C1 segment of cervical spinal cord (tissue), 14 donors: ENCODE data around the gene ITGB5.

ENCODE experiments used
- DNase-seq, 14 donors: peaks; one replicate each; lab custom pipeline; 2025; lab: John Stamatoyannopoulos, UW

ITGB5 gene

DNA sequence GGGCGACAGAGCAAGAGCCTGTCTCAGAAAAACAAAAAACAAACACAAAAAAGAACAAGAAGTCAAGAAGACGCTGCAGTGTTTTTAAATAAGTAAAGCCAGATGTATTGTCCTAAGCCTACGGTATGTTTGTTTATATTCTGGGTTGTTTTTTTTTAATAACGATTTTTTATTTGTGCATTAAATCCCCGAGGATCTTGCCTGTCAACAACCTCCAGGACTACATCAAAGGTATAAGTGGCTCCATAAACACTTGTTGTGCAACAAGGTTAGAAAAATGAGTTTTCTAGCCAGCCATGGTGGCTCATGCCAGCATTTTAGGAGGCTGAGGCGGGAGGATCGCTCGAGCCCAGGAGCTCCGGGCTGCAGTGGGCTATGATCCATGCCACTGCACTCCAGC, 26.1 kb downstream of the ITGB5 start:
- DNase-seq = no peak

DNA sequence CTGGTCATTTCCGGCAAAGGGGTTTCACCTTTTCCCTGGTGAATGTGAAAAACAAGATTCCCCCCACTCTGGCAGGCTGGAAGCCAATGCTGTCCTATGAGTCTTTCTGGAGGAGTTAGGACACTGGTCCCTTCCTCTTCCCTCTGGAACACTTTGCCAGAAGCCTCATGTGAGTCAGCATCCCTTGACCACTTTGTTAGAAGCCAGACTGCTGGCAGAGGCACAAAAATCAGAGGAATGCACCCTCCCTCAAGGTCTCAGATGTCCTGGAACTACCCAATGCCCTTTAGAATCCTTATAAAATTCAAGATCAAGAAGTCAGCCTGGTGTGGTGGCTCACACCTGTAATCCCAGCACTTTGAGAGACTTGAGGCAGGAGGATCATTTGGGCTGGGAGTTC, 26.6 kb downstream of the ITGB5 start:
- DNase-seq = peak in 2 of 14 donors; percentile 30 to 51

DNA sequence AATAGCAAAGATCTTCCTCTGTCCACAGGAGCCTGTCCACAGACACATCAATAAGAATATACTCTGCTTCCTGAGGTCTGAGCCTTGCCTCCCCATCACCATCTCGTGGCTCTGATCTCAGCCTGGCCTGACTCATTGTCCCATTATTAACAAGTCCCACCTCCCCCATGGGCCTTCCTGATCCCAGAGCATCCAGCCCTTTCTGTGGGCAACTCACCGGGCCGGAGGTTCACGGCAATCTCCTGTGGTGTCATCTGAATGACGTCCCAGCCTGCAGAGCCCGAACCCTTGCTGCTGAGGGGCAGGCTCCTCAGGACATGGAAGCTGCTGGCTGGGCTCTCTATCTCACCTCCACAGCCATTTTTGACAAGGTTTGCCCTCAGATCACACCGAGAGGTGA, 28.1 kb downstream of the ITGB5 start:
- no peak for DNase-seq

DNA sequence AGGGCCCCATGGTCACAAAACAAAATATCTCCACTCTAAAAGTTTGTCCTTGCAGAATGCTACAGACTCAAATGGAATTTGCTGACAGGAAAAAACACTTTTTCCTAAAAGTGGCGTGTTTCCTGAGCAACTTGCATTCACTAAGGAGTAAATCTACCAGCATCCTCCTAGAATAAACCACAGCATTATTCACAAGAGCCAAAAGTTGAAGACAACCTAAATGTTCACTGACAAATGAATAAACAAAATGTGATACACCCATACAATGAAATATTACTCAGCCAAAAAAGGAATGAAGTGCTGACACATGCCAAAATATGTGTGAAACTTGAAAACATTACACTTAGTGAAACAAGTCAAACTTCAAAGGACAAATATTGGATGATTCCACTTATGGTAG, 28.9 kb downstream of the ITGB5 start:
- DNase-seq = no peak

DNA sequence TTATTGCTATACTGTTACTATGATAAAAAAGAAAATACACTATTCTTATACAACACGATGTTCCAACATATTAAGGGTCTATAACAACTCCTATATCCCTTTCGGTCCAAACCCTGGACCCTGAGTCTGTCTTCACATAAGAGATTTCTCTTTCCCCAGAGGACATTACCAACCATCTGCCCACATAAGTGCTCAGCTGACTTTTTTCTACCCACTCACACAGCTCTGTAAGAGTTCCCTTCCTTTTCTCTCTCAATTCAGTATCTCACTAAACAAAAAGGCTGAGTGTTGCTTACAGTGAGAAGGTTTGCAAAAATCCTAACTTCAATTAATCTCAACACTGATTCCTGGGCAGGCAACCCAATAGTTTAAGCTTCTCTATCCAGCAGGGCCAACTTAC, 30.5 kb downstream of the ITGB5 start:
- no peak for DNase-seq

DNA sequence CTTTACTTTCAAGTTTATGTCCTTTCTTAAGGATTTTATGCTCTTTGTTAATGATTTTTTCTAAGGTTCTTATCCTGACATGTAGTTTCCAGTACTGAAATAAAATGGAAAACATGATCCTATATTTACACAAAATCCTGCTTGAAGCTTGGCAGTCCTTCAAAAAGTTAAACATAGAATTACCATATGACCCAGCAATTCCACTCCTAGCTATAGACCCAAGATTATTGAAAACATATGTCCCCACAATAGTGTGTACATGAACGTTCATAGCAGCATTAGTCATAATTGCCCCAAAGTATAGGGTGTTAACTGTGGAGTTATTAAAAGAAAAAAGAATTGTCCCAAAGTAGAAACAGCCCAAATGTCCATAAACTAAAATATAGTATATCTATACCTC, 33.2 kb downstream of the ITGB5 start:
- no peak for DNase-seq

DNA sequence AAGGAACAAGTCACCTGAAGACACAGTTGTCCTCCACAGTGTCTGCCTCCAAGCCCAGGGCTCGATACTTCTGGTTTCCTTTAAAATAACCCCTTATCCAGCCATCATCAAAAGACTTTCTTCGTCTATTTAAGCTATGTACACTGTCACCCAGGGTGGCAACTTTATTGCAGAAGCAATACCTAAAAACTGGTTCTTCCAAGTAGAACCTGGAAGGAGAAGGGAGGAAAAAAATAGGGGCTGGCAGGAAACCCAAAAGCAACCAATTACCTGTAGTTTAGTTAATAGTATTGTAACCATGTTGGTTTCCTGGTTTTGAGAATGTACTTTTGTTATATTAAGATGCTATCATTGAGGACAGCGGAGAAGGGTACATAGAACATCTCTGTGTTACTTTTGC, 33.7 kb downstream of the ITGB5 start:
- no peak for DNase-seq

DNA sequence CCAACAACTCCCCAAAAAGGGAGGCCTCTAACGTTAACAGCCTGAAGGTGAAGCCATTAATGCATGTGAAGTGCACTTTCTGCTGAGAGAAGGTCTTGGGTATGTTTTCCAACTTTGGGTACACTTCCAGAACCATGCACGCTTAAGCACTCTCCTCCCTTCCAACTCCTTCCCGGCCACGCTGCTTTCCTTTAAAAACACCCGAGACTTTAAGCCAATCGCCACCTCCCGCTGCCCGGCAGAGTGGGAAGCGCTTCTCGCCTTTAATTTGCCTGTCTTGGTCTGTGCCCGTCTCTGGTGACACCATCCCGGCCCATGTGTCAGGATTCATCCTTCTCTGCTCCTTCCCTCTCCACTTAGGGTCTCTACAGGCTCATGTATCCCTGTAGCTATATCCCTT, 35.3 kb downstream of the ITGB5 start:
- DNase-seq = peak in 1 of 14 donors; percentile 47

DNA sequence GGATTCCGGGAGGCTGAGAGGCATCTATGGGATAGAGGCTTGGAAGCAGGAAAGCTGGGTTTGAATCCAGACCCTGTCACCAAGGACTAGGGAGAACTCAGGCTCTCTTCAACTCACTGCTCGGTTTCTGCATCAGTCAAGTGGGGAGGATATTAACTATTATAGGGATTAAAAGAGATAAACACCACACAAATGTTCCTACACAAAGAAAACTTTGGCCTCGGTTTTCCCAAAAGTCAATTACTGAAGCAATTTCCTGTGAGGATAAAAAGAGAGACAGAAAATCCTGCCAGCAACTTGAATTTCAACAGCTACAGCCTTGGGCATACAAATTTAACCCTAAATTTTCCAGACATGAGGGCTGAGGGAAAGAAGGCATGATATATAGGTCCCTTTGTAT, 36.0 kb downstream of the ITGB5 start:
- no peak for DNase-seq

DNA sequence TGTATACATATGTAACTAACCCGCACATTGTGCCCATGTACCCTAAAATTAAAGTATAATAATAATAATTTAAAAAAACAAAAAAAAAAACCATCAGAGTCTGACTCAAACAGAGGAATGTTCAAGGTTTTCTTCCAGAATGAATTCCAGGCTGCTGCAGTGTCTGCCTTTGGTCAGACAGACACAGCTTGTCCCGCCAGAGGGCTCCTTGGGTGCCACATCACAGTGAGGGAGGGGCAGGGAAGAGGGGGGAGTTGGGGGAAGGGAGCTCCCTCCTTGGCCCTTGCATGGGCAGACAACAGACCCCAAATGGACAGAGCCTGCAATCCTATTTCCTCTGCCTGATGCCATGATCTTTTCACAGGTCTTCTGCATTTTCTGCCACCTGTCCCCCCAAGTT, 36.5 kb downstream of the ITGB5 start:
- DNase-seq = peak in 1 of 14 donors; percentile 19

DNA sequence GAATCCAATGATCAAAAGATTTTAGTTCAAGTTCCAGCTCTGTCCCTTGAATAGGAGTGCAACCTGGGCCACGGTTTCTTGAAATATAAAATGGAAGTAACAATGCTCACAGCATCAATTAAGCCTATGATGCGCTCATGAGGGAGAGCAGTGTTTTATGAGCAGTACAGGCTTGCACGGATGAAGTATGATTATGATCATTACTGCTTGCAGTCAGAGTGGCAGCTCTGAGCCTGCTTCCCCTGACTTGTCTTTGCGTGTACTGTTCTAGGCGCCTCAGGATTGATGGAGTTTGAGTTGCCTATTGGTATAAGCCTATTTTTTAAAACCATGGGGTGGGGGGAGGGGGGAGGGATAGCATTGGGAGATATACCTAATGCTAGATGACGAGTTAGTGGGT, 37.0 kb downstream of the ITGB5 start:
- DNase-seq = no peak

DNA sequence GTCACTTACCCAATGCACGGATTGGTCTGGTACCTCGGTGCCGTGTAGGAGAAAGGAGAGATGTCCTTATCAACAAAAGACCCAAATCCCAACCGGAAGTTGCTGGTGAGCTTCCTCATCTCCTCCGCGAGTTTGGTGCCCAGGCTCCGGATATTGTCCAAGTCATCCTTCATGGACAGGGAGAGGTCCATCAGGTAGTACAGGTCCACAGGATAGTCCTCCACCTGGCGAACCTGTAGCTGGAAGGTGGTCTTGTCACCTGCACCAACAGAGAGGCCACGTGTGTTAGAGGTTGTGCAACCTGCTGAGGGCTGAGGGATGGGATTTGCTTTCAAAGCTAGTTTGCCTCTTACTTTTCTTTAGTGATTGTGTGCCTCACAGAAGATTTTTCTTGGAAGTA, 38.9 kb downstream of the ITGB5 start:
- DNase-seq = no peak

DNA sequence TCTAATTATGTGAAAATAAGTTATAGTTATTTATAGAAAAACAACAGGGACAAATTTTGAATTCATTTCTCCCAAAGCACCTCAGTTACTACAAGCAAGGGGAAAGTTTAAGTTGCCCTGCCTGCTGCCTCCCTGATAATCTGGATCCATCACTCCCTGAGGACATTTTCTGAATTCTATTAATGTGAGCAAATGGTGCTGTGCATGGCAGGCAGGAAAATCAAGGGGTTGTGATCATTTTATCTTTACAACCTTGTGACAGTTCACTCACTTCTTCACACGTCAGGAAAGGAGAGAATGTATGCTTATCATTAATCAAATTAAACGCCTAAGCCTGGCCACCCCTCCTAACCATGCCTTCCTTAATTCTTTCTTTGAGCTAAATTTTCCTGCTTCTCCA, 39.3 kb downstream of the ITGB5 start:
- DNase-seq = no peak

DNA sequence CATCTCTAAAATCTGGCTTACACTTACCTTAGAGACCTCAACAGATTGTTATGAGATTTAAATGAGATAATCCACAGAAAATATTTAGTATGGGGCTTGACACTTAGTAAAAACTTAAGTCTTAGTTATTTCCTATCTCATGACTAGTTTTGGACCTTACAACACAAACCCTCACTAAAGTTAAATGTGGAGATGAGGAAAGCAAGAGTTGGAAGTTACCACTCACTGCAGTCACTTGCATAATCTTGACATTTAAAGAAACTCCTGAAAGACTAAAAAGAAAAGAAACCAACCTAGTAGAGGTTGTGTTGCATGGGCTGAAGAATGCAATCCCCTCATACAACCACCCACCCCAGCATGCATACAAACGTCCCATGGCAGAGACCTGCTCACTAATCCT, 40.1 kb downstream of the ITGB5 start:
- DNase-seq = no peak

DNA sequence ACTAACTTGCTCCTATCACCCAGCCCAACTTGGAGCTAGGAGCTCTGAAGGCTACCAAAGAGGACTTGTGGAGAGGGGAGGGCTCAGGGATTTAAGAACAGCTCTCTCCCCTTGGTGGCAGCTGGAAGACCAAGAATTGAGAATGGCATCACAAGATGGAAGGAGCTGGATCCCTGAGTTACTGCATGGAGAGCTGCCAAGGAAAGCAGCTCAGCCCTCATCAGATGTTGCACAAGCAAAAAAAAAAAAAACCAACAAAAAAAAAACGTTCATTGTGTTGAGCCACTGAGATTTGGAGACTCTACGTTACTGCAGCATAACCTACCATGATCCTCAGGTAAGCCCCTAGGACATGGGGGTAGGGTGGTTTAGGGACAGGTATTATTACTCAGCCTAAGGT, 41.0 kb downstream of the ITGB5 start:
- no peak for DNase-seq

DNA sequence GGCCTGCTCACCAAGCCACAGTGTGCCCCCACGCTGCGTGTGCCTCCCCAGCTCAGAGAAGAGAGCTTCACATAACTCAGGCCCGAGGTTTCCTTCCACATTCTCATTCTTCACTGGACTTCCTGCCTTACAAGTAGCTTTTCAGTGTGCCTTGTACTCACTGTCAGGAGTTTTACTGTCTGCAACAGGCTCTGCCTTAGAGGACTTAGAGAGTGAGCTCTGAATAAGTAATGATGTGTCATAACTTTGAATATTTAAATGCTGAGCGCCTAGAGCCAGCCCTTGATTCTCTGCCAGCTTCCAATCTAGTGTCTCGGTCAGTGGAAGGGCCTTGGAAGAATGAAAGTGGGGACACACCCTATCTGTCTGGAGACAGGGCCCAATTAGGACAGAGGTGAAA, 41.8 kb downstream of the ITGB5 start:
- DNase-seq = peak in 1 of 14 donors; percentile 4

DNA sequence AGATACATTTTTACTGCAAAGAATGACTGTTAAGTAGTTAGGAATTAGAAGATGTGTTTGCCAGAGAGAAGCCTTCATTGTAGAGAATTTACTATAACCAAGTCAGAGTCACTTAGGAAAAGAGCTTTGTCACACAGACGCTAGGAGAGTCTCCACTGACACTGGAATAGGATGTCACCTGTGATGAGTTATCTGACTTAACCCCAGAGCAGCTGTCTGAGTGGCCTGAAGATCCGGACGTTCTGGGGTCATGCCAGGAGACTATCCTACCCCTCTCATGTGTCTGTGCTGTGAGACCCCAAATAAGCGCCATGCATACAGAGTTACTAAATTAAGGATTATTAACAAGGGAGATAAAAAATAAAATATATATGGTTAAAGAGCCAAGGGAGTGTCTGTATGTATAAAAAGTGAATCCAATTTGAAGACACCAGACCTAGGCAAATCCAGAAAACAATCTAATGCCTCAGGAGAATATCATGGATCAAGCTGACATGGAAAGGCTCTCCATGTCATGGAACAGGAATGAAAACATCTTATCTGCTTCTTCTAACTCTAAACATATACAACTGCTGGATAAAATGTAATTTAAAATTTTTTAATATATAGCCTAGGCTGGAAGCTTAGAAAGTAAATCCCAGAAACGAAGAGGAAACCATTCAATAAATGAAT, 43.5 kb downstream of the ITGB5 start:
- no peak for DNase-seq

DNA sequence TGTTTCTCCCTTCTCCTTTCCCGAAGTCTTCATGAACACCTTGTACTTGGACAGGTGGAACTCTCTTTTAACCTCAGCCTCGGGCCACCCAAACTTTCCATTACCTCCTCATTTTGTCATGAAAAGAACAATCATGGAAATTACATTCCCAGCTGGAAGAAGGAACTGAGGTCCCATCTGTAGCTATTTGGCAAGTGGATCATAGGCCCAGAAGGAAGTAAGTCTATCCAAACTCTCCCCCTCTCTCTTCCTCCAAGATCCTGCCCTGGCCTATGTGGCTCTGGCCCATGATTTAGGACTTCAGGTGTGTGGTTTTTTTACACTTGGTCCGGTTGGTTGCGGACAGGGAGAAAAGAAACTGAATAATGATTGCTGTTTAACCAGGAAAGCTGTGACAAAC, 44.1 kb downstream of the ITGB5 start:
- DNase-seq = no peak

DNA sequence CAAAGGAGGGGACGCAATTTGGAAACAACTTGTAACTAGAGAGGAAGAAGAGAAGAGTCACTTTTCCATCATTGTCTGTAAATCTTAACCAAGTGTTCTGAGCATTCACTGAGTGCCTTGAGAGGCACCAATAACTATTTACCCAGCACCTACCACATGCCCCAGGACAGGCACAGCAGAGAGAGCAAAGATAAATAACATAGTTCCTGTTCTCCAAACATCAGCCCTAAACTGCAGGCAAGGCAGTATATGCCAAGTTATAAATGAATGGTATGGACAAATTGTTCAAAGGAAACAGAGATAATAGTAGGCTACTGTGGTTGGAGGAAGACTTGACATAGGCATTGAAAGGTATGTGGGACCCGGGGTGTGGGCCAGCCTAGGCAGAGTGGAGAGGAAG, 45.6 kb downstream of the ITGB5 start:
- no peak for DNase-seq

DNA sequence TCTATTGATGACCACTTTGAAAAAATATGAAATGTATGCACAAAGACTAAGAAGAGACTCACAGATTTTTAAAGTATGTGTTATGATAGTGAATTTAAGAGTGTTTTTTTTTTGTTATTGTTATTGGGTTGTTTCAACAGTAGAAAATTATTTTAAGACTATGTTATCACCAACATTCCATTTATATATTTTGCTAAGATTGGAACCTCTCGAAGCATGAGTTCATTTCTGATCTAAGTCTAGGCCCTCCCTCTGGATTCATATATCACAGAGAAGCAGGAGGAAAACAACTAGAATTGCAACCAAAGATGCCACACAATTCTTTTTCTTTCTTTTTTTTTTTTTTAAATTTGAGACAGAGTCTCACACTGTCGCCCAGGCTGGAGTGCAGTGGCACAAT, 46.8 kb downstream of the ITGB5 start:
- no peak for DNase-seq

DNA sequence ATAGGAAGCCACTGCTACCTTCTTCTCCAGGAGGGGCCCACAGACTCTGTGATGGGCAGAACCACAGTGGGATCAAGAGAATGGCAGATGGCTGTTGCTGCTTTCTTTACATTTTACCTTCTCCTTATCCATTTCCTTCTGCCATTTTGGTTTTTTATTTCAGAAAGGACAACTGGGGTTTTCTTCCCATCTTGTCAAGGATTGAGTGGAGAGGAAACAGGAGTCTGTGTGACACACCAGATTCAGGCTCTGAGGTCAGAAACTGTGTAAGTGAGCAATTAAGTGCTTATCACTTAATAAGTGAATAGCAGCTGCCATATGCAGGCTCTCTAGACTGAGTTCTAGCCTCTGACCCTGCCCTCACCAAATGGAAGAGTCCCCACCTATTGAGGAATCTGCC, 47.3 kb downstream of the ITGB5 start:
- DNase-seq = no peak

DNA sequence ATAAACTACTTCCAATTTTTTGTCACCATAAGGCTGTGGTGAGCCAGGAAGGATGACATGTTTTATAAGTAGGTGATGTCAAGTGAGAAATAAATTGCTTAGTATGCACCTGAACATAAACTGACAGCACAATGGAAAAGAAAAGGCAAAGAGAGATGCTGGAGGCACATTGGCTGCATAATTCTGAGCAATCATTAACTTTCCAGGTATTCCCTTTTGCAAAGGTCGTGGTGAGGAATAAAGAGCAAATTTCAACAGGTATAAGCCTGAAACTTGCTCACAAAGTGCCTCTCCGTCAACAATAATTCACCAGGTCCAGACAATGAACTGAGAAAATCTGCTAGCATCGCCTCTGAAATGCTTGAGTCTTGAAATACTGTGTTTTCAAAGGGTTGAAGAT, 48.2 kb downstream of the ITGB5 start:
- DNase-seq = no peak

DNA sequence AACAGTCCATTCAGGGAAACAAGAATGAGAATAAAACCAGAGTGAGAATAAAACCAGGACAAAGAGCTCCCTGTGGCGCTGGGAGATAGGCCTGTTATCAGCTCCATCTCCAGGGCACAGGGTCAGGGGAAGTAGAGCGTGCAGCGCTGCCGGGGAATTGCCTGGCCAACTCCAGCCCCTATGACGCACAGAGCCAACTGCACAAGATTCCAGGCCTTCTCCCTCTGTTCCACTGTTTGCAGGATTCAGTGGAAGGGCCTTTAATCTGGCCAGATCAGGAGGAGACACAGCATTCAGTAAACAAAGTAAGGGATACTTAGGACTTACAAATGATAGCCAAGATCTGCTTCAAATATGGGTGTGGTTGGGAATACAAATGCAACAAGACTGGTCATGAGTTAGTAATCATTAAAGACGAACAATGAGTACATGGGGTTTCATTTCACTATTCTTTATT, 49.4 kb downstream of the ITGB5 start:
- peak in 3 of 14 donors; percentile 6 to 16 (median 11) for DNase-seq

DNA sequence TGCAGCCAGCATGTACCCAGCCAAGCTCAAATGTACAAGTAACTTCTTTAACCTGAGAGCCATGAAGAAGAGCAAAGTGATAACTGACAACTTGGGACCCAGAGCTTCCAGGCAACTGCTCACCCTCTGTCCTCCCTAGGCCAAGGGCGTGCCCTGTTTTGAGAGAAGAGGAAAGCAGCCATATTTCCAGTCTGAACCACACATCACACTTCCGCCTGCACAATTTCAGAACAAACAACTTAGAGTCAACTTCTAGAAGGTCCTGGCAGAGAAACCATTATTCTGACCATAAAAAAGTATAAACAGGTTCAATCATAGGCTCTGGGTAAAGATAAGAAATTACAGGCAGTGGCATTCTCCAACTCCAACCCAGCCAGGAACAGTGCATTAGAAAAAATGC, 50.1 kb downstream of the ITGB5 start:
- DNase-seq = no peak
